Peyer's patch (tissue), 4 donors: Measurements from ENCODE around the gene ADAM12.

ENCODE experiments used
- CTCF ChIP-seq, 6 experiments: fragments of 450-650 bp in 4 of 6; fragments of 200-600 bp in 2 of 6; sonication (generic) in 1 of 6; IDR thresholded peaks; one replicate each; pipeline ENCODE4 v1.5.1; 2017 to 2019; ENCODE audit warnings: antibody characterized with exemption in 6 of 6, mild to moderate bottlenecking in 3 of 6, moderate library complexity in 1 of 6
- POLR2A ChIP-seq, 2 donors: fragments of 450-650 bp; IDR thresholded peaks; one replicate each; pipeline ENCODE4 v1.5.1; 2017; ENCODE audit warnings: antibody characterized with exemption in 2 of 2, mild to moderate bottlenecking in 2 of 2, moderate library complexity in 2 of 2

DNA sequence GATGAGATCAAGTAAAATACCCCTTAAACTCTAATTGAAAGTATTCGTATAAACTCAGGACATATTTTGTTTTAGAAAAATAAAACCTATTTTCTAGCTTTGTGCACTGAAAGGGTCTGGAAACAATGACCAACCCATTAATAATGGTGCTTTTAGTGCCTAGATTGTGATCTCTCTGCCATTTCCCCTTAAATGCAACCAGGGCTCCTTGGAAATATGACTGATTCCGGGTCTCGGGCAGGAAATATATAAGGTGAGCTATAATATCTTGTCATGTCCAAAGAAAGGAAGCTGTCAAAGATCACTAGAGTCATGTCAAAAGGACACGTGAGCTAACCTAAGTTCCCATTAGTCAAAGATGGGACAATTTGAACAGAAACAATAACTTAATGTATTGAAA lies 12.4 kb upstream of the ADAM12 start:
- no peak for TF ChIP-seq POLR2A (IDR thresholded peaks at IDR 0.05)
- no peak for TF ChIP-seq CTCF (IDR thresholded peaks at IDR 0.05)
